Astrocyte (in vitro differentiated cells and primary cell): ENCODE results near the gene CSF2RB.

Experiments
- CTCF ChIP-seq: IDR thresholded peaks from 2 replicates; pipeline ENCODE4 v1.5.1; 2011; ENCODE audit warnings: low read depth, mild to moderate bottlenecking, inconsistent platforms, low read length, moderate library complexity; ENCODE audit not compliant: insufficient read depth
- EZH2 ChIP-seq: IDR thresholded peaks from 2 replicates; pipeline ENCODE4 v1.6.1; 2012; ENCODE audit warnings: mild to moderate bottlenecking, low read length, inconsistent platforms; ENCODE audit not compliant: insufficient read depth

GRCh38 chr22:36937319-36938027, 24.0 kb downstream of the CSF2RB start:
- TF ChIP-seq CTCF (no peak), EZH2 (no peak)
